Endothelial cell of umbilical vein (primary cell): ENCODE data around the gene VAV2. TPM values are rescaled to one million over a fixed set of nuclear protein-coding genes. Genes with fewer than 3 reads are reported as not detected.

ENCODE experiments used
- BruUV-seq: library from RNA; stranded (reverse); fragments of 400-500 nt; replicated peaks from 2 replicates; lab custom pipeline; 2021; lab: Mats Ljungman, UMichigan
- CTCF ChIA-PET: fragments of 300-600, 350-600 bp; sonication (Branson Sonifier 250); formaldehyde crosslinking; loops from one replicate; lab custom pipeline; 2021; ENCODE audit warnings: antibody characterized with exemption, inconsistent platforms; lab: Charles Lee
- POLR2A ChIA-PET: fragments of 300-600, 350-600 bp; sonication (Branson Sonifier 250); formaldehyde crosslinking; loops from one replicate; lab custom pipeline; 2021; ENCODE audit warnings: antibody characterized with exemption, inconsistent platforms; lab: Charles Lee
- DNase-seq: peaks from one replicate; pipeline ENCODE4 v3.0.0-alpha.2; 2011; ENCODE audit warnings: low read depth, low spot score
- FAIRE-seq: peaks from 2 replicates; lab custom pipeline; 2011; peaks lifted over from hg19 to GRCh38; lab: Jason Lieb, UNC
- H2AFZ ChIP-seq: 2 replicates; pipeline ENCODE4 v1.6.0; 2012; ENCODE audit warnings: low read depth, low read length, control low read depth, inconsistent platforms
- H3K27ac ChIP-seq: 2 replicates; pipeline ENCODE4 v1.5.1; 2011; ENCODE audit warnings: low read depth, mild to moderate bottlenecking, control low read depth, low read length, moderate library complexity; ENCODE audit not compliant: insufficient read depth
- H3K27me3 ChIP-seq, 2 experiments: 2 replicates each; pipeline versions ENCODE4 v1.6.0 to v1.6.1; 2011; ENCODE audit warnings: low read length in 2 of 2, mixed read lengths in 1 of 2; ENCODE audit not compliant: control insufficient read depth in 2 of 2, insufficient read depth in 2 of 2
- H3K36me3 ChIP-seq, 2 experiments: 2 replicates in 1 of 2; 3 replicates in 1 of 2; pipeline ENCODE4 v1.5.1; 2011; ENCODE audit warnings: low read length in 2 of 2, mild to moderate bottlenecking in 1 of 2, moderate library complexity in 1 of 2; ENCODE audit not compliant: control insufficient read depth in 2 of 2, insufficient read depth in 2 of 2; ENCODE audit errors: extremely low read depth in 1 of 2
- H3K4me1 ChIP-seq: 3 replicates; pipeline ENCODE4 v1.5.1; 2011; ENCODE audit warnings: mild to moderate bottlenecking, low read length; ENCODE audit not compliant: control insufficient read depth, insufficient read depth; ENCODE audit errors: extremely low read depth
- H3K4me2 ChIP-seq: 2 replicates; pipeline ENCODE4 v1.6.1; 2011; ENCODE audit warnings: low read length, control low read depth, mixed read lengths; ENCODE audit not compliant: insufficient read depth
- H3K4me3 ChIP-seq, 3 experiments: fragments of 200-600 bp in 1 of 3; sonication (generic), shearing (Covaris generic) in 1 of 3; replicated peaks in 1 of 3; 2 replicates each; pipeline ENCODE4 v1.5.1; 2011 to 2016; ENCODE audit warnings: control low read depth in 3 of 3, low read length in 3 of 3, mild to moderate bottlenecking in 2 of 3, inconsistent platforms in 1 of 3, low read depth in 1 of 3, moderate library complexity in 1 of 3; ENCODE audit not compliant: insufficient read depth in 1 of 3
- H3K79me2 ChIP-seq: 2 replicates; pipeline ENCODE4 v1.6.0; 2012; ENCODE audit warnings: low read length, inconsistent platforms; ENCODE audit not compliant: control insufficient read depth, insufficient read depth
- H3K9ac ChIP-seq: replicated peaks from 2 replicates; pipeline ENCODE3; 2011; ENCODE audit warnings: low read length, control low read depth; ENCODE audit not compliant: insufficient read depth; ENCODE audit errors: extremely low read depth
- H3K9me1 ChIP-seq: replicated peaks from 3 replicates; pipeline ENCODE4 v1.6.0; 2011; ENCODE audit warnings: mild to moderate bottlenecking, low read length; ENCODE audit not compliant: control insufficient read depth, insufficient read depth; ENCODE audit errors: extremely low read depth
- H3K9me3 ChIP-seq: replicated peaks from 2 replicates; pipeline ENCODE4 v1.5.1; 2012; ENCODE audit warnings: low read length, inconsistent platforms; ENCODE audit not compliant: control insufficient read depth, insufficient read depth
- H4K20me1 ChIP-seq: replicated peaks from 2 replicates; pipeline ENCODE3; 2011; ENCODE audit warnings: mild to moderate bottlenecking, low read length; ENCODE audit not compliant: control insufficient read depth, insufficient read depth; ENCODE audit errors: extremely low read depth
- CTCF ChIP-seq, 2 donors: IDR thresholded peaks; 1 replicate in 1 of 2; 2 replicates in 1 of 2; pipeline ENCODE4 v1.5.1; 2011; ENCODE audit warnings: low read length in 2 of 2, mild to moderate bottlenecking in 2 of 2, moderate library complexity in 2 of 2, control low read depth in 1 of 2, inconsistent platforms in 1 of 2, low read depth in 1 of 2; ENCODE audit not compliant: insufficient read depth in 1 of 2; ENCODE audit errors: extremely low read depth in 1 of 2
- EZH2 ChIP-seq: IDR thresholded peaks from 2 replicates; pipeline ENCODE4 v1.6.1; 2012; ENCODE audit warnings: borderline replicate concordance, low read depth, mild to moderate bottlenecking, moderate library complexity, low read length, inconsistent platforms; ENCODE audit not compliant: severe bottlenecking
- FOS ChIP-seq: IDR thresholded peaks from 2 replicates; pipeline ENCODE4 v1.6.1; 2011; ENCODE audit warnings: mild to moderate bottlenecking, low read length, moderate library complexity, borderline replicate concordance; ENCODE audit not compliant: insufficient read depth
- GATA2 ChIP-seq: IDR thresholded peaks from 2 replicates; pipeline ENCODE4 v1.7.0; 2011; ENCODE audit warnings: low read depth, mild to moderate bottlenecking, moderate library complexity, mixed read lengths, low read length; ENCODE audit not compliant: insufficient read length, insufficient read depth
- JUN ChIP-seq: IDR thresholded peaks from 2 replicates; pipeline ENCODE4 v1.6.1; 2011; ENCODE audit warnings: borderline replicate concordance, low read depth; ENCODE audit not compliant: insufficient read length, insufficient read depth
- MAX ChIP-seq: IDR thresholded peaks from 2 replicates; pipeline ENCODE4 v1.6.1; 2011; ENCODE audit not compliant: insufficient read depth, insufficient read length
- MYC ChIP-seq: IDR thresholded peaks from one replicate; pipeline ENCODE4 v1.6.1; 2011; ENCODE audit warnings: mild to moderate bottlenecking, low read depth, low read length
- POLR2A ChIP-seq: IDR thresholded peaks from 2 replicates; pipeline ENCODE4 v1.6.1; 2012; ENCODE audit warnings: low read depth, mild to moderate bottlenecking, control low read depth, low read length
- POLR2AphosphoS5 ChIP-seq: IDR thresholded peaks from 2 replicates; pipeline ENCODE4 v1.6.1; 2012; ENCODE audit warnings: low read depth, mild to moderate bottlenecking, control low read depth, low read length, moderate library complexity; ENCODE audit not compliant: insufficient read depth
- dilution Hi-C: fragments of 300-500 bp; cut with MboI; formaldehyde crosslinking; loops from one replicate; pipeline ENCODE4 v1.15.0; 2019; ENCODE audit warnings: low sequenced_read_pairs; ENCODE audit not compliant: extremely low pct_ligation_motif_present
- intact Hi-C: fragments of 100-400 bp; cut with micrococcal nuclease; formaldehyde crosslinking; loops from one replicate; pipeline ENCODE4 v1.10.0; 2022
- polyA plus RNA-seq, 4 experiments: library from polyadenylated mRNA; depleted of rRNA in 3 of 4; stranded (reverse) in 3 of 4; unstranded in 1 of 4; fragments of >200 nt; gene quantifications; 2 replicates each; pipeline versions ENCODE4 v1.2.1 to v1.2.3, GENCODE V29; 2011 to 2012; ENCODE audit warnings: missing spikeins in 1 of 4
- total RNA-seq: library from RNA; stranded (reverse); gene quantifications from 2 replicates; pipeline ENCODE4 v1.2.3, GENCODE V29; 2021

Gene VAV2
- total and polyA plus RNA-seq, 2 donors (not counting 3 experiments of a cell fraction or from before 2014, with no cell fraction given) = 10.6 to 30.6 TPM

- FAIRE-seq (no peak), DNase-seq (no peak)
- no peak overlapping the region for H2AFZ ChIP-seq
- no peaks in the 10 kb centered on the region for H3K27me3 ChIP-seq
- H3K4me1 ChIP-seq = peaks cover 18% of the 10 kb centered on the region
- H3K27ac ChIP-seq = no peak overlapping the region
- H3K9ac ChIP-seq = no peak overlapping the region
- ChIA-PET CTCF (no interaction called here), POLR2A (no interaction called here)
- dilution Hi-C loops = no loop called here
- peaks cover 48% of the 10 kb centered on the region for H3K79me2 ChIP-seq
- H3K36me3 ChIP-seq = no peaks in the 10 kb centered on the region
- intact Hi-C loops = no loop called here
- no TSS peak for BruUV-seq
- no peaks in the 10 kb centered on the region for H3K9me3 ChIP-seq
- no peak overlapping the region for H3K4me3 ChIP-seq
- TF ChIP-seq FOS = no peak
- no peak for TF ChIP-seq POLR2A
- no peak for TF ChIP-seq JUN
- no peak for TF ChIP-seq GATA2
- TF ChIP-seq POLR2AphosphoS5 = no peak
- no peak for TF ChIP-seq EZH2
- no peaks in the 10 kb centered on the region for H4K20me1 ChIP-seq
- H3K9me1 ChIP-seq = no peaks in the 10 kb centered on the region
- no peak overlapping the region for H3K4me2 ChIP-seq
These were observed 62.0 kb downstream of the VAV2 start for GRCh38 chr9:133930046-133930681.

GRCh38 chr9:133929599-133929998 lies 62.5 kb downstream of the VAV2 start:
- TF ChIP-seq FOS (no peak), POLR2A (no peak), POLR2AphosphoS5 (no peak), CTCF (IDR thresholded peaks at IDR 0.05; ENCODE audit: extremely low read depth in 1 of 2, insufficient read depth in 1 of 2, low read depth in 1 of 2, low read length in 2 of 2) (no peak), GATA2 (no peak), EZH2 (no peak), MAX (no peak), MYC (no peak), JUN (no peak)
- Histone ChIP-seq H3K9me3 (no peaks in the 10 kb centered on the region), H3K4me2 (no peak overlapping the region), H3K27me3 (no peaks in the 10 kb centered on the region), H3K9ac (no peak overlapping the region), H3K9me1 (no peaks in the 10 kb centered on the region), H3K4me3 (no peak overlapping the region), H3K27ac (no peak overlapping the region), H3K36me3 (no peaks in the 10 kb centered on the region), H4K20me1 (no peaks in the 10 kb centered on the region), H3K4me1 (peaks cover 18% of the 10 kb centered on the region), H2AFZ (no peak overlapping the region), H3K79me2 (peaks cover 52% of the 10 kb centered on the region)
- dilution Hi-C loops (no loop called here), intact Hi-C loops (no loop called here)
- no TSS peak for BruUV-seq
- FAIRE-seq = no peak
- DNase-seq = no peak
- POLR2A ChIA-PET = no interaction called here
- CTCF ChIA-PET = no interaction called here
